Suprapubic skin (tissue), 4 donors: Measurements from ENCODE around the gene SCO2. TPM values are rescaled to one million over a fixed set of nuclear protein-coding genes. Genes with fewer than 3 reads are reported as not detected.
A peak's percentile ranks its signal among the peaks of the same experiment; 100 is the strongest.

Experiments
- DNase-seq, 2 donors: peaks; one replicate each; pipeline ENCODE4 v3.0.0-alpha.2; 2019; ENCODE audit warnings: low spot score in 2 of 2
- H3K27ac ChIP-seq: fragments of 200-600 bp; sonication (generic); one replicate; pipeline ENCODE4 v1.5.1; 2019
- H3K27me3 ChIP-seq: fragments of 200-600 bp; sonication (generic); one replicate; pipeline ENCODE4 v1.5.1; 2019
- H3K36me3 ChIP-seq: fragments of 200-600 bp; sonication (generic); one replicate; pipeline ENCODE4 v1.5.1; 2019
- H3K4me1 ChIP-seq: fragments of 200-600 bp; sonication (generic); one replicate; pipeline ENCODE4 v1.5.1; 2019
- H3K4me3 ChIP-seq: fragments of 200-600 bp; sonication (generic); one replicate; pipeline ENCODE4 v1.5.1; 2019; ENCODE audit warnings: mild to moderate bottlenecking
- H3K9me3 ChIP-seq: fragments of 200-600 bp; sonication (generic); one replicate; pipeline ENCODE4 v1.5.1; 2019
- EP300 ChIP-seq: sonication (generic); formaldehyde crosslinking; IDR thresholded peaks from one replicate; pipeline ENCODE4 v1.6.1; 2017; ENCODE audit warnings: antibody characterized with exemption
- POLR2A ChIP-seq, 2 donors: fragments of 450-650 bp; IDR thresholded peaks; one replicate each; pipeline ENCODE4 v1.6.1; 2017; ENCODE audit warnings: antibody characterized with exemption in 2 of 2, mild to moderate bottlenecking in 2 of 2, moderate library complexity in 2 of 2
- POLR2AphosphoS5 ChIP-seq, 3 donors: sonication (generic); formaldehyde crosslinking; IDR thresholded peaks; one replicate each; pipeline ENCODE4 v1.6.1; 2017; ENCODE audit warnings: antibody characterized with exemption in 3 of 3
- WGBS: methylation state at CpG from one replicate; pipeline ENCODE4 v1.1.5; 2018; 5-methylcytosine and 5-hydroxymethylcytosine counted together
- total RNA-seq, 4 donors: library from RNA; depleted of rRNA; stranded (reverse); fragments of >200 nt; gene quantifications; one replicate each; pipeline ENCODE4 v1.1.0, GENCODE V29; 2016
- TF ChIP-seq, protein P1 (sequence below), 2 donors: fragments of 200-600 bp in 1 of 2; fragments of 450-650 bp in 1 of 2; sonication (generic) in 1 of 2; IDR thresholded peaks; one replicate each; pipeline ENCODE4 v1.5.1; 2016 to 2019; ENCODE audit warnings: antibody characterized with exemption in 2 of 2, mild to moderate bottlenecking in 1 of 2, moderate library complexity in 1 of 2

Gene SCO2
- total RNA-seq, 4 donors from 2014 or later = 1.7 to 7.9 (median 4.7) TPM; not detected in 1

DNA sequence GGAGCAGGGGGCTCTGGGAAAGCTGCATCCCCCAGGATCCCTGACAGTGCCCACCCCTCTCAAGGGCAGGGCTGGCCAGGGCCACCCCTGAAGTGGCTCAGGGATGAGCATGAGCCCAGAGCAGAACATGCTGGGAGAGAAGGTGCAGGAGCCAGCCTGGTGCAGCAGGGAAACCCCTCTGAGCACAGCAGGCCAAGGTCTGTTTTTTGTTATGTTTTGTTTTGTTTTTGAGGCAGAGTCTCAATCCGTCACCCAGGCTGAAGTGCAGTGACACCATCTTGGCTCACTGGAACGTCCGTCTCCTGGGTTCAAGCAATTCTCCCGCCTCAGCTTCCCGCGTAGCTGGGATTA, 49.8 kb downstream of the SCO2 start:
- Histone ChIP-seq H3K36me3 (no peaks in the 10 kb centered on the region), H3K27ac (no peak overlapping the region), H3K9me3 (no peaks in the 10 kb centered on the region), H3K4me1 (peaks cover 43% of the 10 kb centered on the region), H3K4me3 (peak overlapping the region; percentile 71), H3K27me3 (peaks cover 7% of the 10 kb centered on the region)
- no peak for TF ChIP-seq POLR2AphosphoS5 (IDR thresholded peaks at IDR 0.05)
- TF ChIP-seq, protein P1, sequence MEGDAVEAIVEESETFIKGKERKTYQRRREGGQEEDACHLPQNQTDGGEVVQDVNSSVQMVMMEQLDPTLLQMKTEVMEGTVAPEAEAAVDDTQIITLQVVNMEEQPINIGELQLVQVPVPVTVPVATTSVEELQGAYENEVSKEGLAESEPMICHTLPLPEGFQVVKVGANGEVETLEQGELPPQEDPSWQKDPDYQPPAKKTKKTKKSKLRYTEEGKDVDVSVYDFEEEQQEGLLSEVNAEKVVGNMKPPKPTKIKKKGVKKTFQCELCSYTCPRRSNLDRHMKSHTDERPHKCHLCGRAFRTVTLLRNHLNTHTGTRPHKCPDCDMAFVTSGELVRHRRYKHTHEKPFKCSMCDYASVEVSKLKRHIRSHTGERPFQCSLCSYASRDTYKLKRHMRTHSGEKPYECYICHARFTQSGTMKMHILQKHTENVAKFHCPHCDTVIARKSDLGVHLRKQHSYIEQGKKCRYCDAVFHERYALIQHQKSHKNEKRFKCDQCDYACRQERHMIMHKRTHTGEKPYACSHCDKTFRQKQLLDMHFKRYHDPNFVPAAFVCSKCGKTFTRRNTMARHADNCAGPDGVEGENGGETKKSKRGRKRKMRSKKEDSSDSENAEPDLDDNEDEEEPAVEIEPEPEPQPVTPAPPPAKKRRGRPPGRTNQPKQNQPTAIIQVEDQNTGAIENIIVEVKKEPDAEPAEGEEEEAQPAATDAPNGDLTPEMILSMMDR (IDR thresholded peaks at IDR 0.05) = no peak
- no peak for TF ChIP-seq POLR2A (IDR thresholded peaks at IDR 0.05)
- TF ChIP-seq EP300 = no peak
- no peak for DNase-seq
- WGBS = 79% methylated on average over 6 of the region's 6 CpGs

DNA sequence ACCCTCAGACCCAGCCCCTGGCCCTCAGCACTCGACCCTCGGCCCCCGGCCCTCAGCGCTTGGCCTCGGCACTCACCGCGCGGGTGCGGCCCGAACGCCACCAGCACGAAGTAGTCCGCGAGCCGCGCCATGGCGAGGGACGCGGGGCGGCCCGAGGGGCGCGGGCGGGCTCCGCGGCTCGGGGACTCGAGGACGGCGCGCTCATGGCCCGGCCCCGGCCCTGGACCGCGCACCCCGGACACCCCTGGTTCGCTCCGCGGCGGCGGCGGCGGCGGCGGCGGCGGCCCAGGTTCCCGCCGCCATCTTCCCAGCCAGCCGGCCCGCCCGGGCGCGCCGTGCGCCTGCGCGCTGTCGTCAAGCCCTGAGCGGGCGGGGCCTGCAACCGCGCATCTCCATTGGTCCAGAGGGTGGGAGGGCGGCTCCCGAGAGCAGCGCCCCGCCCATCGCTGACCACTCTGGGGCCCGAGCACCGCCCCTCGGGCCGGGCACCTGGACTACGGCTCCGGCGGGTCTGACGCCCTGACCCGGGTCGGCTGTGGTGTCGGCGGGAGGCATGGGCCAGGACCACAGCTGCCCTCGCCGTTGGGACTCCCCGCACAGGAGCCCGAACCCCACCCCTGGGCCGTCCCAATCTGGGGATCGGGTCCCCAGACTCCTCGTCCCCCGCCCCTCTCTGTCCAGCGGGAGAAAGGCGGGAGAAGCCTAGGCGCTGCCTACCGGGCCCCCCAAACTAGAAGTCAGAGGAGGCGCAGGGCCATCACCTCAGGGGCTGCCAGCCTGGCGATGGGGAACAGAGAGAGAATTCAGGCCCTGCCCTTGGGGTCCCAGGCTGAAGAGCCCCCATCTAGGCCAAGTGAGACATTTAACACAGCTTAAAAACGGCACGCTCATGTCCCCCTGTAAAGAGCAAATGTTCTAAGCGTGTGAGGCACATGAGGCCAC, 50.4 kb downstream of the SCO2 start, which contains the start of gene SBF1:
Gene SBF1, minus strand, starts transcription at position 326 of the 942 bp plus-strand sequence. Its CDS starts 195 bp downstream, at position 131.
- DNase-seq = peak; percentile 90 to 96
- peak; percentile 64 to 86 for TF ChIP-seq POLR2A (IDR thresholded peaks at IDR 0.05)
- TF ChIP-seq, protein P1 (IDR thresholded peaks at IDR 0.05) = no peak
- TF ChIP-seq EP300 = no peak
- TF ChIP-seq POLR2AphosphoS5 (IDR thresholded peaks at IDR 0.05) = no peak
- H3K36me3 ChIP-seq = no peaks in the 10 kb centered on the region
- 13% methylated on average over 7 of the region's 97 CpGs for WGBS
- H3K27me3 ChIP-seq = peaks cover under 1% of the 10 kb centered on the region
- peak within 1 kb of the TSS; percentile 83 for H3K27ac ChIP-seq
- H3K4me3 ChIP-seq = peak within 1 kb of the TSS; percentile 71
- H3K4me1 ChIP-seq = peaks cover 49% of the 10 kb centered on the region
- H3K9me3 ChIP-seq = no peaks in the 10 kb centered on the region

DNA sequence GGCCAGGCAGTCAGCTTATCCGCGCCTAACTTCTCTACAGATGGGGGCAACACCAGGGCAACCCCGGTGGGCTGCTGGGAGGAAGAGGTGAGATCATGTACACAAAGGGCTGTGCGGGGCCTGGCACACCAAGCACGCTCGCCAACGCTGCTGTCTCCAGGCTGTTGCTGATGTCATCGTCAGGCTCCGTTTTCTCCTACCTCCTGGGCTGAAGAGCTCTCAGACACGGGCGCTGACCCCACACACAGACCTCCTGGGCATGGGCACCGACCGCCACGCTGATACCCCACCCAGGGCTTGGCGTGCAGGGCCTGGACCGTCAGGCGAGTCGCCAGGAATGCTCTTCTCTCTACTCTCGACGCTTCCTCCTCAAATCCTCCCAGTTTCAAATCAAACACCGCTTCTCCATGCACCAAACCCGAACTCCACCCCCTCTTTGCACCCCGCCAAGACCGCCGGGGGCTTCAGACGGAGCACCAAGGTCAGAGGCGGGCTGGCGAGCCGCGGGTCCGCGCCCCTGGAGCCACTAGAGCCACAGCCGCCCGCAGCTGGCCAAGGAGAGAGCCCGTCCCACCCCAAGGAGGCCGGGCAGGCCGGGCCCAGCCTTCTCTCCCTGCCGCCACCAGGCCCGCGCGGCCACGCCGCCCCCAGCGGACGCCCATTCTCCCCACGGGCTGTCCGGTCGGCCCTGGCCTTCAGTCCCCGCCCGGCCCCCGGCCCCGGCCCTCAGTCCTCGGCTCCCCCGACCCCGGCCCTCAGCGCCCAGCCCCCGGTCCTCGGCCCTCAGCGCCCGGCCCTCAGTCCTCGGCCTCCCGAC, 51.3 kb downstream of the SCO2 start:
- no peaks in the 10 kb centered on the region for H3K36me3 ChIP-seq
- H3K4me1 ChIP-seq = peaks cover 58% of the 10 kb centered on the region
- H3K4me3 ChIP-seq = peak overlapping the region; percentile 71
- H3K27ac ChIP-seq = peak overlapping the region; percentile 83
- no peaks in the 10 kb centered on the region for H3K27me3 ChIP-seq
- TF ChIP-seq, protein P1 (IDR thresholded peaks at IDR 0.05) = no peak
- TF ChIP-seq POLR2AphosphoS5 (IDR thresholded peaks at IDR 0.05) (no peak), POLR2A (IDR thresholded peaks at IDR 0.05) (no peak), EP300 (no peak)
- H3K9me3 ChIP-seq = no peaks in the 10 kb centered on the region
- DNase-seq = peak in 1 of 2 donors; percentile 67
- 0% methylated on average over 13 of the region's 62 CpGs for WGBS

Other genes with a start within 250 kb of the SCO2 start
- gene PLXNB2, start 218.0 kb downstream of the SCO2 start, total RNA-seq = 100 to 1,000 TPM; 117 to 231 (median 192) TPM
- 1 to 10 TPM; 3.3 to 5.4 (median 3.4) TPM for gene DENND6B, start 198.6 kb downstream of the SCO2 start, total RNA-seq
- 10 to 100 TPM; 46.7 to 70.3 (median 64.6) TPM for gene PPP6R2, start 182.3 kb downstream of the SCO2 start, total RNA-seq
- gene SBF1, start 50.6 kb downstream of the SCO2 start, total RNA-seq = 100 to 1,000 TPM in 3 of 4 donors, 10 to 100 TPM in 1; 92.5 to 137 (median 115) TPM
- 1 to 10 TPM in 1 of 4 donors, under 1 TPM in 2, not detected in 1; 0.24 to 2.7 (median 0.30) TPM for gene ADM2, start 44.1 kb downstream of the SCO2 start, total RNA-seq
- not detected for gene MIOX, start 38.7 kb downstream of the SCO2 start, total RNA-seq
- 10 to 100 TPM; 28.9 to 65.6 (median 44.7) TPM for gene LMF2, start 17.9 kb downstream of the SCO2 start, total RNA-seq
- 10 to 100 TPM; 39.6 to 51.9 (median 50.0) TPM for gene NCAPH2, start 17.4 kb downstream of the SCO2 start, total RNA-seq
- gene TYMP, start 4.4 kb upstream of the SCO2 start, total RNA-seq = 10 to 100 TPM; 23.6 to 46.9 (median 30.8) TPM
- under 1 TPM in 1 of 4 donors, not detected in 3; 0.26 TPM for gene KLHDC7B, start 20.3 kb upstream of the SCO2 start, total RNA-seq
- not detected for gene SYCE3, start 37.3 kb upstream of the SCO2 start, total RNA-seq
- 10 to 100 TPM; 12.7 to 46.6 (median 19.2) TPM for gene CPT1B, start 52.8 kb upstream of the SCO2 start, total RNA-seq
- 10 to 100 TPM; 43.0 to 86.5 (median 73.0) TPM for gene CHKB, start 57.3 kb upstream of the SCO2 start, total RNA-seq
- 1 to 10 TPM; 2.6 to 4.4 (median 3.7) TPM for gene MAPK8IP2, start 75.2 kb upstream of the SCO2 start, total RNA-seq
- gene ARSA, start 102.6 kb upstream of the SCO2 start, total RNA-seq = 10 to 100 TPM; 37.0 to 51.3 (median 42.2) TPM
- 10 to 100 TPM in 2 of 4 donors, 1 to 10 TPM in 2; 2.9 to 15.9 (median 9.5) TPM for gene SHANK3, start 147.2 kb upstream of the SCO2 start, total RNA-seq
- not detected for gene ACR, start 212.6 kb upstream of the SCO2 start, total RNA-seq